ENCODE results near the gene CRLF3. TPM values are rescaled to one million over a fixed set of nuclear protein-coding genes. Genes with fewer than 3 reads are reported as not detected.
A peak's percentile ranks its signal among the peaks of the same experiment; 100 is the strongest.
"Not testable (repeated sequence)": the region's sequence is repeated elsewhere in the genome, so short reads cannot be mapped to it uniquely, and the experiment has no call there.

Gene CRLF3
- total RNA-seq, 1 experiment from 2014 or later: 13.1 TPM

GRCh38 chr17:30814860-30815259, 9.6 kb downstream of the CRLF3 start:
- DNase-seq (ENCODE audit: low read depth): not testable (repeated sequence)

GRCh38 chr17:30814236-30814635, 10.3 kb downstream of the CRLF3 start:
- not testable (repeated sequence) for DNase-seq (ENCODE audit: low read depth)

- peak; percentile 56 for DNase-seq (ENCODE audit: low read depth)
Measured at GRCh38 chr17:30812218-30813177, 12.0 kb downstream of the CRLF3 start.

GRCh38 chr17:30809867-30810266, 14.6 kb downstream of the CRLF3 start:
- DNase-seq (ENCODE audit: low read depth): no peak

GRCh38 chr17:30808785-30809286, 15.7 kb downstream of the CRLF3 start:
- DNase-seq (ENCODE audit: low read depth): no peak

- no peak for DNase-seq (ENCODE audit: low read depth)
Measured at GRCh38 chr17:30807896-30808295, 16.6 kb downstream of the CRLF3 start.

GRCh38 chr17:30805944-30806456, 18.5 kb downstream of the CRLF3 start:
- DNase-seq (ENCODE audit: low read depth): no peak

- DNase-seq (ENCODE audit: low read depth): no peak
Measured at GRCh38 chr17:30801671-30802070, 22.8 kb downstream of the CRLF3 start.

GRCh38 chr17:30796016-30796415, 28.5 kb downstream of the CRLF3 start:
- no peak for DNase-seq (ENCODE audit: low read depth)

- DNase-seq (ENCODE audit: low read depth): no peak
Measured at GRCh38 chr17:30794372-30794771, 30.1 kb downstream of the CRLF3 start.

GRCh38 chr17:30793282-30793977, 31.1 kb downstream of the CRLF3 start:
- DNase-seq (ENCODE audit: low read depth): no peak

GRCh38 chr17:30790279-30790678, 34.2 kb downstream of the CRLF3 start:
- no peak for DNase-seq (ENCODE audit: low read depth)

- DNase-seq (ENCODE audit: low read depth): no peak
Measured at GRCh38 chr17:30788918-30789317, 35.6 kb downstream of the CRLF3 start.

GRCh38 chr17:30782206-30782605, 42.3 kb downstream of the CRLF3 start:
- DNase-seq (ENCODE audit: low read depth): no peak

GRCh38 chr17:30780343-30780742, 44.1 kb downstream of the CRLF3 start:
- no peak for DNase-seq (ENCODE audit: low read depth)

- peak; percentile 17 for DNase-seq (ENCODE audit: low read depth)
Measured at GRCh38 chr17:30768771-30769170, 55.7 kb downstream of the CRLF3 start.

- not testable (repeated sequence) for DNase-seq (ENCODE audit: low read depth)
Measured at GRCh38 chr17:30767641-30768404, 56.7 kb downstream of the CRLF3 start.

- DNase-seq (ENCODE audit: low read depth): no peak
Measured at GRCh38 chr17:30761060-30761459, 63.4 kb downstream of the CRLF3 start.

GRCh38 chr17:30753291-30753690, 71.2 kb downstream of the CRLF3 start:
- DNase-seq (ENCODE audit: low read depth): not testable (repeated sequence)

GRCh38 chr17:30750982-30751381, 73.5 kb downstream of the CRLF3 start:
- DNase-seq (ENCODE audit: low read depth): not testable (repeated sequence)

- DNase-seq (ENCODE audit: low read depth): not testable (repeated sequence)
Measured at GRCh38 chr17:30747621-30748020, 76.9 kb downstream of the CRLF3 start.

GRCh38 chr17:30742669-30743068, 81.8 kb downstream of the CRLF3 start:
- not testable (repeated sequence) for DNase-seq (ENCODE audit: low read depth)

Data from M059J (cell line).